ENCODE data around the gene ENGASE.

The ENGASE gene

DNA sequence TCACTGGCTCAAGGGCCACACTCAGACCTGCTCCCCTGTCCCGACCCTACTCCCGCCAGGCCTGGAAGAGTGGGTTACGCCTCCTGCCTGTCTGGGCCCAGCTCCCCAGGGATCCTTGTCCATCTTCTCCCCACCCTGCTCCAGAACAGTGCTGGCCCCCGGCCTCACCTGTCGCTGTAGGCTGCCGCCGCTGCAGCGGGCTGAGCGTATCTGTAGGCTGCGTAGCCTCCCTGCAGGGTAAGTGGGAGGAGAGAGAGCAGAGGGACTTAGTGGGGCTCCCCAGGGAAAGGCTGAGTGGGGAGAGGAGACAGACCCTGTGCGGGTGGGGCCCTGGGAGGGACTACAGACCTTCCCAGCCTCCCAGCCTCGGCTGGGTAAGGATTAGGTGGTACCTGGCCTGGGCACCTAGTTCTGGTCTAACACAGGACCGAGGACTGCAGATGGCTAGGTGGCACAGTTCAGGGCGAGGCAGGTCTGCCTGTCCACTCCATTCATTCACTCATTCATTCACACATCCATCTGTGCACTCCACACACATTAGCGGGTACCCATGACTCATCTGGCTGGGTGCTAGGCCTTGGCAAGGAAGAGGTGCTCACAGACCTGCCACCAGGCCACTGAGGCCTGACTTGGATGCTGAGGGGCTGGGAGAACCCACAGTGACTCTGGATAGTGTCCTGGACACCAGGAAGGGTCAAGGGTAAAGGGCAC lies 20.9 kb downstream of the ENGASE start:
- DNase-seq, result no peak

DNA sequence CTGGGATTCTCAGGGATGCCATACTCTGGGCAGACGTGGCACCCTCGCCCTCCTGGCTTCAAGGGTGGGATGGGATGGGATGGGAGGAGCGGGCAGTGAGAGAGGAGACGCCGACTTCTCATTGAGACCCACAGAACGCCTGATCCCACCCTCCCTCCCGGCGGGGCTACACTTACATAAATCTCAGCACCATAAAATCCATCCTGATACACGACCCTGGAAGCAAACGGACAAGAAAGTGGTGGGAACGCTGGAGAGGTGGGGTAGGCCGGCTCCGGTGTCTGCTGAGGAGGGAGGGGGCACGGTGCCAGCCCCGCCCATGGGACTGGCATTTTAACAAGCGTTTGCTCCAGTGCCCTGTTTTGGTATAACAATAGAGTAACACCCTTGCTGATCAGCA lies 21.9 kb downstream of the ENGASE start:
- DNase-seq, result no peak

DNA sequence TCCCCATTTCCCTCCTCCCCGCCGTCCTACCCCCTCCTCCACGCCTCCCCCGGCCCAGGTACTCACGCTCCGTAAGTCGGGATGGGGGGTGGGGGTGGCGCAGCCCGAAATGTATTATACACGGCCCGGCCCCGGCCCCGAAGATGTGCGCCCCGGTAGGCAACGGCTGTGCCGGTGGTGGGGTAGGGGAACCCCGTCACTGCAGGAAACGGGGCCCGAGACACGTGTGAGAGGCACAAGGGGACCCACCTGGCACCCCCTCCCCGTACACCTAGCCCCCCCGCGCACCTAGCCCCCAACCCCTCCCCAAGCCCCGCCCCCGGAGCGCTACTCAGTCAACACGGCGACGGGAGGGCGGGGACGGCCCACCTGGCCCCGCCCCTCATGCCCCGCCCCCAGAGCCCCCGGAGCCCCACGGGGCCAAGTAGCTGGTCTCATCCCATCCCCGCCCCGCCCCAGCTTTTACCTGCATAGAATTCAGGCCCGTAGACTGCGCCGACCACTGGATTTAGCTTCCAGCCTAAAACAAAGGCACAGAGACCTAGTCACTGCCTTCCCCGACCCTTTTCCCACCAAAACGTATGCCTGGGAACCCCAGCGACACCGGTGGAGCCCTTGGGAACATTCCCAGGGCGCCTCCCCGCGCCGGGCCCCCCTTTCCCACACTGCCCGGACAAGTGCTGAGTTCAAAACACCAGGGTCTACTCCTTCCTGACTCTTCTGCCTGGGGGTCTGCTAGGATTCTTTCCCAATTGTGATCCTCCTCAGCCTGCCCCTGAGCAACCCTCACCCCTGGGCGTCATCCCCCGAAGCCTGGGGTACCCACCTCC lies 22.8 kb downstream of the ENGASE start:
- DNase-seq, result no peak

DNA sequence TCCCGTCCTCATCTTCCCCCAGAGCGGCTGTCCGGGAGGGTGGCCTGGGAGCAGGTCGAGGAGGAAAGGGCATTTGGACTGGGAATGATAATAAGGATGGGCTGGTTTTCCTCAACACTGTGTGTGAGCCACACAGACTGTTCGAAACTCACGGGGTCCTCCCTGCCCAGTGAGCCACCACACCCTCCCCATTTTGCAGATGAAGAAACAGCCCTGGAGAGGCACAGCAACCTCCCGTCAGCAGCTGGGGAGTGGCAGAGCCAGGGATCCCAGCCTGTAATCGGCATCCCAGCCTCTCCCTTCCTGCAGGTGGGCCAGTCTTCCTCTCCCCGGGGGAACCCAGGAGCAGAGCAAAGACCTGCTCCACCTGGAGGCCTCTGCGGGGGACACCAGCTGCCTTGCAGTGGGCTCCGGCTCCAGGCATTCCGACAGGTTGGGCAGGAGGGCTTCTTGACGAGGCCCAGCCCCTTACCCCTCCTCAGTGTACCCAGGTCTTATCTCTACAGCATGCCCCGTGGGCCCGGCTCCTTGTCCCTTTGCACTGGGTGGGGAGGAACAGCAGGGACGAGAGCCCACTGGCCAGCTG lies 23.8 kb downstream of the ENGASE start:
- DNase-seq, result no peak

DNA sequence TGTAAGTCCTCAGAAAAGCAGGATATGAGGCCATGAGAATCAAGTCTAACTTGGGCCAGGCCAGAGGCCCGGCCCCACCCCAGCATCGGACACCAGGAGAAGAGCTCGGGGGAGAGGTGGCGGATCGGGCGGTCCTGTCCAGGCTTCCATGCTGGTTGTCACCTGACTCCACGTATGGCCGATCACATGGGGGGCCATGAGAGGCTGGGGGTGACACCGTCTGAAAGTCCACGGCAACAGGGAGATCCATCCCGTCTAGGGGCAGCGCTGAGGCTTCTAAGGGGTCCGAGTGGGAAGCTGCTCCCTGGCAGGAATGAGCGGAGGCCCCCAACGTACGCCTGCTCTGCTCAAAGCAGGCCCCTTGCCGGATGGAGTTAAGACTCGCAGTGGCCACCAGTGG lies 25.8 kb downstream of the ENGASE start:
- DNase-seq, result no peak

DNA sequence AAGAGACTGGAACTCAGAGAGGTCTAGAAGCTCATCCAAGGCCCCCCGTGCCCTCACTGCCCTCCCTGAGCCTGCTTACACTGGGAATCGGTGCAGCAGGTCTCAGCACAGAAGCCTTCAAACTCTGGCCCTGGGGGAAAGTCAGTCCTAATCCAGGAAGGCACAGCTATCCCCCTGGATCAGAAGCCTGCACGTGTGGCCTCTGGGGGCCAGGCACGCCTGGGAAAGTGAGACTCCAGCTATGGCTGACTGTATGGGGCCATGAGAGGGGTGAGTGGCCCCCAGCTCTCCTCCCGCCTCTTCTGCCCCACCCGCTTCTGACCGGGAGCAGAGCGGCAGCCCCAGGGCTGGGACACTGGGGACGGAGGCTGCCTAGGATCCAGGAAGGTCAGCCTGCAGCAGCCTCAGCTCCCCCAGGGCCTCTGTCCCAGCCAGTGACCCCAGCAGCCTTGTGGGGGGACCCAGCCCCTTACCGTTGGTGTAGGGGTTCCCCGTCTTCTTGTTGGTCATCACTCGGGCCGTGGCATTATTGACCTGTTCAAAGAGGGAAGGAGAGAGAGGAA lies 26.6 kb downstream of the ENGASE start:
- no peak for DNase-seq

DNA sequence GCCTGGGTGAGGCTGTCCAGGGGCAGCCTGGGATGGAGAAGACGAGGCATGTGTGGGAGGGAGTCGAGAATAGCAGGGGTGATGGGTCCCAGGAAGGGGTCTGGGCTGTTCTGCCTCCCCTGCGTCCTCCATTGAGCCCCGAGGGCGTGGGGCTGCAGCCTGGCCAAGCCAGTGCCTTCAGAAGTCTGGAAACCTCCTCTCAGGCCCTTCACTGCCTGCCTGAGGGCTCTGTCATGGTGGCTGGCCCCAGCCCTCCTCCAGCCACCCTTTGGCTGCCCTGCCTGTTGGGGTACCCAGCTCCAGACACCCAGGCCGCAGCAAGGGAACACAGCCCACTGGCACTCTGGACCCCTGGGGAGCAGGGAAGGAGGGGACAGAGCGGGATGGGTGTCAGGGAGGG lies 27.6 kb downstream of the ENGASE start:
- no peak for DNase-seq

DNA sequence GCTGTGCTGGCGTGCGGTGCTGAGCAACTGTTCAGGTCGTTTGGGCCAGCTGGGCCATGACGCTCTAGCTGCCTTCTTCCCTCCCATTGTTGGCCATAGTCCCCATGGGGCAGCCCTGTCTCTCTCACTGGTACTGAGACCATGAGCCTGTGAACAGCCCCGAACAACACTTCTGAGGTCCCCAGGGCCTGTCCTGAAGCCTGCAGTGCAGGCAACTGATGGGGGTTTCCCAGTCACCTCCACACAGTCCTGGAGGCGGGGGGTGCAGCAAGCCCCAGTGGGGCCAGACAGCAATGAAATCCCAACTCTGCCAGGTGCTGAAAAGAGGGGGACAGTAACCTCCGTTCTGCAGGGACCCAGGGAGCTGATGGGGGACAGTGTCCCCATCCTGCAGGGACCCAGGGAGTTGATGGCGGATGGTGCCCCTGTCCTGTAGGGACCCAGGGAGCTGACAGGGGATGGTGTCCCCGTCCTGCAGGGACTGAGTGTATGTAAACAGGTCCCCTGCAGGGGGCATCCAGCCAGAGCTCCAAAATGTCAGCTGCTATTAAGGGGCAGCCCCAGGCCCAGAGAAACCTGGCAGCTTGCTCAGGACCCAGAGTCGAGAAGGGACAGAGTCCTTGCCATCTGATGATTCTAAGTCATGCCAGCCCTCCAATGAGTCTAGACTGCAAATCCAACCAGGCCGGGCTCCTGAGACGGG lies 30.4 kb downstream of the ENGASE start:
- no peak for DNase-seq

DNA sequence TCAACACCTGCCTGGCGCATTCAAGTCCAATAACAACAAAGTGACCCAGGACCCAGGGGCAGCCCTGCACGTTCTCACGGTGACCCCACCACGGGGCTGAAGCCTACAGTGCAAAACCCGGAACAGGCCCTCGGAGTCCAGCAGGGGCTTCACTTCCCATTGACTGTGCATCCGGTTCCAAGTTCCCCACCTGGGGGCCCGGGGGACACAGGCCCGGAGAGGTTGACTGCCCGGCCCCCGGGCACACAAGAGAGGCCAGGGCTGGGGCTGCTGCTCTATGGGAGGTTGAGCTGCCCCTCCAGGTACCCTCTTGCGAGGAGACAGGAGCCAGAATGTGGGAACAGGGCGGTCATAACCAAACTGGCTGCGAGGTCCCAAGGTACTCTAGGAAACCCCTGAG lies 31.3 kb downstream of the ENGASE start:
- no peak for DNase-seq

DNA sequence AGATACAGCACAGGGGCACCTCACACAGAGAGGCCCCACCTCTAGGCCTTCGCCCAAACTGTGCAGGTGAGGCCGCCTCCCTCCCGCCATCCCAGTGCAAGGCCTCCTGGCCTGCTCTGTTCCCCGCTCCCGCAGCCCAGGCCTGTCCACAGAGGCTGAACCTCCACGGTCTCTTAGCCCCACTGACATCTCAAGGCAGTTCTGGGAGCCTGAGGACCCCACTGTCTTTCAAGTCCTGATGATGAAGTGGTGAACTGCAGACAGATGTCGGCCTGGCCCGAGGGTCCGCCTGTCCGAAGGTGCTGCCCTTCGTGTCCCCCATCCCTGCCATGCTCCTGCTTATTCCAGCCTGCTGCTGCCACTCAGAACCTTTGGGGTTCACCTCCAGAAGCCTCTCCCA lies 32.3 kb downstream of the ENGASE start:
- no peak for DNase-seq

DNA sequence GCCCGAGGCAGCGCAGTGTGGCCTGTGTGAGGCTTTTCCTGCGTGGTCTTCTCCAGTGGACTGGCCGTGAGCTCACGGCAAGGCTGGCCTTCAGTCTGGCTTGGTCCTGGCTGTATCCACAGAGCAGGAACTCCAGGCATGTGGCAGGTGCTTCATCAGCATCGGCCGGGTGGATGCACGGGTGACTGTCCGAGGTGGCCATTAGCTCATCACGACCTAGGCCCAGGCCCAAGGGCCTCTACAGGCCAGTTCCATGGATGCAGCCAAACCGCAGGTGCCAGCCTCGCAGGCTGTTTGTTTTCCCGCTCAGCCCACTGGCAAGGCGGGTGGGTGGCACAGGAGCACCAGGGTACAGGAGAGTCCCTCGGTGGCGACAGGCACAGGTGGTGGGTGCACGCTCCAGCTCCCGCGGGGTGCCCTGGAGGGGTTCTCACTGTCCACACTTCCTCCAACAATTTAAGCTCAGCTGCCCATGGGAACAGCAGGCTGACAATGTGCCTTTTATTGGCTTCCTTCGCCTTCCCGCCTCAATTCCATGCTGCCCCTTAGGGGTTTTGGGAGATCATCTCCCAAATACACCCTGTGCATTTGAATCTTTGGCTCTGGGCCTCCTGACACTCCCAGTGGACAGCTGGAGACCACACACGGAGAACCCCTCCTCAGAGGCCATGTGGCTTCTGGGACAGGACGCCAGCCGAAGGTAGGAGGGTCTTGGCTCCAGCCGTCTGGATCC lies 33.0 kb downstream of the ENGASE start:
- DNase-seq, result no peak

DNA sequence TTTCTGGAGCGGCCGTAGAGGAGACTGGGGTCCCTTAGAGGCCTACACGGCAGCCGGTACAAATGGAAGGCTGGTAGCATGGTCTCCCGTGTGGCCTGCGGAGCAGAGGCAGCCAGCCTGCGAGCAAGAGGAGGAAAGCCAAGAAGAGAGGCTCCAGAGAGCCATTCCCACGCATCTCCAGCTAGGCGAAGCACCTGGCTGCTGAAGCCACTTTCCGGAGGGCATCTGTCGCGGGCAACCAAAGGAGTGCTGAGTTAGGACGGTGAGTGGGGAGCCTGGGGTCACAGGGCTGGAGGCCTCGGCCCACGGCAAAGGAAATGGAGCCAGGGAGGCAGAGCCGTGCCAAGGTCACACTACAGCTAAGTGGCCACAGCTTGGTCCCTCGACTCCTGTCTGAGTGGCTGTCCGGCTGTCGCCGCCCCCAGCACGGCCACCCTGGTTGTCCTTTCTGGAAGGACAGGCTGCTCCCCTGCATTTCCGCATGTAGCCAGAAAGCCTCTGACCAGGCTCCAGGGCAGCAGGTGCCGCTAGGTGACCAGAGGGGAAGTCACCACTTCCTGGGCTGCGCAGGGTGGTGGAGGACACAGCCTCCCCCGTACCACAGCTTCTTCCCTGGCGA lies 33.7 kb downstream of the ENGASE start:
- no peak for DNase-seq

DNA sequence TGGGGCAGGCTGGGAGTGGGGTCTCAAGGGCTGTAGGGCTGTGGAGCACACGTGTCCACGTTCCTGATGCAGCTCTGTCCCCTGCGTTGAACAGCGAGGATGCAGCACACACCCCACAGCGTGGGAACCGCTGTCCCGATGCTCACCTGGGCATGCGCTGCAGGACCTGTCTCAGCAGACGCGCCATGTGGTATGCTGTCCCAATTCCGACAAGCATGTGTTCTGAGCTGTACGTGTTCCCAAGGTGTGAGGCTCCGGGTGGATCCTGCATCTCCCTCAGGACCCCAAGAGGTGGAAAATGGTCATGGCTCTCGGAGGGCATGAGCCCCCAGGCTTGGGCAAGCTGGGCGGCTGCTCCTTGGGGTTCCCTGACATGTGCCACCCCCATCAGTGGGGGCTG lies 34.2 kb downstream of the ENGASE start:
- DNase-seq, result no peak

DNA sequence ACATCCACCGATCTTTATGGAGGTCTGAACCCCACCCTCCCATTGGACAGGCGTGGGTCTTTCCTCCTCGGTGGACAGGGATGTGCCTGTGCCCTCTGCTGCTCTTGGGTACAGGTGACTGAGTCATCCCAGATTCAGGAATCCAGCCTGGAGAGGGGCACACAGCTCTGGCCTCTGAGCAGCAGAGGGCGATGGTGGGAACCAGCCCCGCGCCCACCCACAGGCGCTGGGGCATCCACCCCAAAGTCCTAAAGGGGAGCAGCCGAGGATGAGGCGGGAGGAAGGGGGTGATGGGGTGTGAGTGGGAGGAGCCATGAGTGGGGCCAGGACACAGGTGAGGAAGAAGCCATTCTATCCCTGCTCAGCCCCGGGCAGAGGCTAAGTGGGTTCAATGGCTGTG lies 35.0 kb downstream of the ENGASE start:
- DNase-seq, result no peak

DNA sequence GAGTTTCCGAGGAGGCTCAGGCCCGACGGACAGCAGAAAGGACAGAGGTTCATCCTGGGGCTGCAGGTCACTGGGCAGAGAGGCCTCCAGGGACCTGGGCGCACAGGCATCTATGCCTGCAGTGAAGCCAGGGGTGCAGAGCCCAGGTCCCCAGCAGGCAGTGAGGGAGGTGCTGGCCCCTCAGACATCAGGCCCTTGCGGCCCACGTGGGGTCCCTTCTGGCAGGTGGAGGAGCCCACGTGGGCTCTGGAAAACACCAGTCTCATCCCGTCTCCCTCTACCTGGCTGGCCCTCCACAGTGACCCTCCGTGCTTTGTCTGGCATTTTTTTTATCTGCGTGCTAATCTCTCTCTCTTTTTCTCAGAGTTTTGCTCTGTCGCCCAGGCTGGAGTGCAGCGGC lies 36.5 kb downstream of the ENGASE start:
- DNase-seq, result no peak

DNA sequence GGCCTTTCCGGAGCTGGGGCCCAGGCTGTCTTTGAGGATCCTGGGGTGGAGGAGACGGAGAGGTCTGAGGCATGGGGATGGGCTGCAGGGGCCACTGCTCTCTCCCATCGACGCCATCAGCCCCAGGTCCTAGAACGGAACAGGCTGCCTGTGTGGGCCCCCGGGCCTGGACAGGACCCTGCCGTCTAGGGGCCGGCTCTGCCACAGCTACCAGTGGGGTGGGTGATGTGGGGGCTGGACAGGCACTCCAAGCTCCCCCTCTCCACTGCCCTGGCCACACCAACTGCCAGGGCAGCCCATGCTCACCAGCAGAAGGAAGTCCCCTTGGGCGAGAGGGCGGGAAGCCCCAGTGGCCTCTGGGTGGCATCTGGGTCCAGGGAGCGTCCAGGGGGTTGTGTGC lies 37.8 kb downstream of the ENGASE start:
- DNase-seq, result no peak

DNA sequence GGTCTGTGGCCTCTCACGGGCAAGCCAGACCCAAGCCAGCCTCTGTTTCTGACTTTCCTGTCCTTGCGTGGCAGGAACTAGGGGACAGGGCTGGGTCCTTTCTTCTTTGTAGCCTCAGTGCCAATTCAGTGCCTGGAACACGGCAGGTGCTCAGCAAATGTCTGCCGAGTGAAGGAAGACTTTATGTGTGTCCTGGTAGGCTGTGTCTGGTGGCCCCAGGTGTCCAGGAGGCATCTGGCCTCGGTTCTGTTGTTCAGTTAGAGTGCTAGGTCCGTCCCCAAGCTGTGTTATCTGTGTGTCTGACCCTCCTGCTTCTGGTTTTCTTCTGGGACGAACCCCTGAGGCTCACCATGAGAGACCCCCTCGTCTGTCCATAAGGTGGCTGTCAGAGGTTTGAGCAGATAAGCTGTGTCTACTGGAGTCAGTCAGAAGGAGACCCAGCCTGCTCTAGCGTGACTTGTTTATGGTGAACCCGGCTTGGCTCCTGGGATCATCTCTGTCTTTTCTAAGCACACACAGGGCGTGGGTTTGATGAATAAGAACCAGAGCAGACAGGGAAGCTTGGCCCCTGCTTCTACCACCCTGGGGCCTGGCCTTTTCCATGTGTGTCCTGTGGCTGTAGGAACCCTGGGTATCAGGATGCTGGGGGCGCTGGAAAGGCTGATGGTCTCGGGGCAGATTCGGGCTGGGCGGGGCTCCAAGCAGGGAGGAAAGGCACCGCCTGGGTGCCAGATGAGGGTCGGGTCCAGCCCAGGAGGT lies 39.3 kb downstream of the ENGASE start:
- no peak for DNase-seq

DNA sequence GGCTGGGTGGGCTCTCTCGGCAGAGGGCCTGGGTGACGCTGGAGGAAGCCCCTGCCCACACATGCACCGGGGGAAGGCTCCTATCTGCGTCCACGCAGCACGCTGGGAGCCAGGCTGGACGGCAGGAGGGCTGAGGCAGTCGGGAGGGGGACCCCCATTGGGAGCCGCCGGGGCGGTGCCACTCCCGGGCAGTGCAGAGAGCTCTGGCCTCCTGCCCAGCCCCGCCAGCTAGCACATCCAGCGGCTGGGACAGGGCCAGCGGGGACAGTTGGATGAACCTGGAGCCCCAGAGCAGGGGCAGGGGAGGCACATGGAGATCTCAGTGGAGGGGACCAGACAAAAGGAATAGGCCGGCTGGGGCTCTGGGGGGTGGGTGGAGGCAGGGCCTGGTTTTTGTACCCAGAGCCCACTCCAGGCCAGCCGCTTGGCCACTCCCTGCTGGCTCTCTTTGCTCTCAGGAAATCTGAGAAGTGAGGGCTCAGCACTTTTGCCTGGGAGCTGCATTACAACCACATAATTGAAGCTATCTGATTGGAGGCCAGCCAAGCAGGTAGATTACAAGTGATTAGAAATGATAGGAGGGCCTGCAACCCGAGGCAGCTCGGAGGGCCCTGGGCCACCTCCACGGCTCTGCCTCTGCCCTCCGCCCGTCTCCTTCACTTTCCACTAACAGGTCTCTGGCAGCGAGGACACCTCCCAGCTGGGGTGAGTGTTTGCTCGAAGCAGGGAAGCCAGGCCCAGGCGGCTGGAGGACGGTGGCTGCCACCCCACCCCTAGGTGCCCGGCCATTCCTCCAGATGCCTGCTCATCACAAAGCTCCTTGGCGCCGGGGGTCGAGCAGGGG lies 40.1 kb downstream of the ENGASE start:
- DNase-seq, result no peak

DNA sequence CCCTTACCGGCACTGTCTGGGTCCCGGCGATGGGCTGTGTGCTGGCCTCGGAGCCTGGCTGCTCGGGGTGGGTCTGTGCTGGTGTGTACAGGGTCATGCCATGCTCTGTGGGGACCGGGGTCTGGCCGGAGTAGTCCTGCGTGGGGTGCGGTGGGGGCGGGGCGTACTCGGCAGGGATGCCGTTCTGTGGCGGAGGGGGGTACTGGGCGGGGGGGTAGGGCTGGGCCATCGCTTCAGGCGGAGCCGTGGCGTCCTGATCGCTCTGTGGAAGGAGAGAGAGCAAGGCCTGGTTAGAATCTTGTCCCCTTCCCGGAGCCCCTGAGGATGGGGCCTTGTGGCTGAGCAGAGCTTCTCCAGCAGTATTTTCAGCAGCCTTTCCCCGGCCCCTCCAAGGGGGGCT lies 40.9 kb downstream of the ENGASE start:
- no peak for DNase-seq

Measured in activated T-cell treated with anti-CD3 and anti-CD28 coated beads, Interleukin-2, amount 50 U/mL, for 48 hours (primary cell).